RWPE2 (cell line): ENCODE results near the gene MEOX1.

Source experiments
- ATAC-seq: fragments of 200-7000 bp; cut with Tn5 transposase; 3 replicates; pipeline ENCODE4 v1.9.1; 2021; ENCODE audit warnings: low read depth
- DNase-seq: peaks from one replicate; pipeline ENCODE4 v3.0.0-alpha.2; 2020; ENCODE audit warnings: low spot score
- H3K27ac ChIP-seq: fragments of 450-650 bp; 2 replicates; pipeline ENCODE4 v1.5.1; 2017; ENCODE audit warnings: mild to moderate bottlenecking; ENCODE audit not compliant: poor library complexity, severe bottlenecking
- H3K27me3 ChIP-seq: fragments of 250-450 bp; sonication (Bioruptor Pico); 2 replicates; pipeline ENCODE4 v1.5.1; 2021; ENCODE audit warnings: mild to moderate bottlenecking, moderate library complexity; ENCODE audit not compliant: insufficient read depth, poor library complexity, severe bottlenecking
- H3K36me3 ChIP-seq: fragments of 250-450 bp; sonication (Bioruptor Pico); 2 replicates; pipeline ENCODE4 v1.5.1; 2020; ENCODE audit warnings: low read depth, mild to moderate bottlenecking, moderate library complexity
- H3K4me1 ChIP-seq: fragments of 250-450 bp; sonication (Bioruptor Pico); 2 replicates; pipeline ENCODE4 v1.5.1; 2021; ENCODE audit warnings: mild to moderate bottlenecking, moderate library complexity; ENCODE audit not compliant: insufficient read depth, poor library complexity, severe bottlenecking
- H3K4me3 ChIP-seq: fragments of 250-450 bp; sonication (Bioruptor Pico); 2 replicates; pipeline ENCODE4 v1.5.1; 2021; ENCODE audit warnings: mild to moderate bottlenecking, moderate library complexity; ENCODE audit not compliant: severe bottlenecking
- H3K9me3 ChIP-seq: fragments of 250-450 bp; sonication (Bioruptor Pico); 2 replicates; pipeline ENCODE4 v1.5.1; 2021; ENCODE audit warnings: mild to moderate bottlenecking, moderate library complexity; ENCODE audit not compliant: severe bottlenecking
- TF ChIP-seq, protein P1 (sequence below): fragments of 450-650 bp; IDR thresholded peaks from one replicate; pipeline ENCODE4 v1.5.1; 2017; ENCODE audit warnings: mild to moderate bottlenecking, moderate library complexity; ENCODE audit not compliant: poor library complexity, severe bottlenecking

The MEOX1 gene

DNA sequence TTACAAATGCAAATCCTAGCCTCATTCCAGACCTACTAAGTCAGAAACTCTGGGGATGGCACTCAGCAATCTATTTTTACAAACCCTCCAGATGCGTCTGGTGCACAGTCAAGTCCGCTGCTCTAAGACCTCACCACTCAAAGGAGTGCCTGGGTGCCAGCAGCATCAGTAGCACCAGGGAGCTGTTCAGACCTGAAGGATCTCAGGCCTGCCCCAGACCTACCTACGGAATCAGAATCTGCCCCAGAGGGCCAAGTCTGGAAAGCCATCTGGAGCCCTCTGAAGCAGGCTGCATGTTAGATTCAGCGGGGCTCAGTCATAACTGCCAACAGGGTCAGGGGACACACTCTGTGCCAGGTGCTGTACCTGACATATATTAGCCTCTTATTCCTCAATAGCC, 17.6 kb downstream of the MEOX1 start:
- Histone ChIP-seq H3K4me1 (no peaks in the 10 kb centered on the region), H3K9me3 (no peaks in the 10 kb centered on the region), H3K27ac (no peak overlapping the region), H3K4me3 (no peak overlapping the region), H3K27me3 (no peaks in the 10 kb centered on the region), H3K36me3 (no peaks in the 10 kb centered on the region)
- DNase-seq, result no peak
- TF ChIP-seq, protein P1, sequence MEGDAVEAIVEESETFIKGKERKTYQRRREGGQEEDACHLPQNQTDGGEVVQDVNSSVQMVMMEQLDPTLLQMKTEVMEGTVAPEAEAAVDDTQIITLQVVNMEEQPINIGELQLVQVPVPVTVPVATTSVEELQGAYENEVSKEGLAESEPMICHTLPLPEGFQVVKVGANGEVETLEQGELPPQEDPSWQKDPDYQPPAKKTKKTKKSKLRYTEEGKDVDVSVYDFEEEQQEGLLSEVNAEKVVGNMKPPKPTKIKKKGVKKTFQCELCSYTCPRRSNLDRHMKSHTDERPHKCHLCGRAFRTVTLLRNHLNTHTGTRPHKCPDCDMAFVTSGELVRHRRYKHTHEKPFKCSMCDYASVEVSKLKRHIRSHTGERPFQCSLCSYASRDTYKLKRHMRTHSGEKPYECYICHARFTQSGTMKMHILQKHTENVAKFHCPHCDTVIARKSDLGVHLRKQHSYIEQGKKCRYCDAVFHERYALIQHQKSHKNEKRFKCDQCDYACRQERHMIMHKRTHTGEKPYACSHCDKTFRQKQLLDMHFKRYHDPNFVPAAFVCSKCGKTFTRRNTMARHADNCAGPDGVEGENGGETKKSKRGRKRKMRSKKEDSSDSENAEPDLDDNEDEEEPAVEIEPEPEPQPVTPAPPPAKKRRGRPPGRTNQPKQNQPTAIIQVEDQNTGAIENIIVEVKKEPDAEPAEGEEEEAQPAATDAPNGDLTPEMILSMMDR, result no peak
- no peak; the same call in 2 of the 3 replicates for ATAC-seq

DNA sequence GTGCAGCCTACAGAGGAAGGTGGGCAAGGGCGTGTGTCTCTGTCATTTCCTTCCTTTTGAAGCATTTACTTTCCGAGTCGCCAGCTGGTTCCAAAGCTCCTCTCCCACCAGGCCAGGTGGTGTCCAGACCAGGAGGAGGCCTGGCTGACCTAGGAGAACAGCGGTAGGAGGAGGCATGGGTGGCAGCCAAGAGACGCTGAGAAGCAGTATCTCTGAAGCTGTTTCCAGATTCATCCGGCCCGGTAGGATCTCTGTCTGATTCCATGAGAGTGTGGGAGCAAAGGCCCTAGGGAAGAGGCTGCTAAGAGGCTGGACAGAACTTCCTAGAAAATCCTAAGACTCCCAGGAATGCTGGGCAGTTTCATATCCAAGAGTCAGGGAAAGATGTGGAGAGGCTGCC, 20.3 kb downstream of the MEOX1 start:
- DNase-seq (no peak), ATAC-seq (no peak)
- TF ChIP-seq, protein P1, result no peak
- Histone ChIP-seq H3K36me3 (no peaks in the 10 kb centered on the region), H3K9me3 (no peaks in the 10 kb centered on the region), H3K27me3 (no peaks in the 10 kb centered on the region), H3K4me1 (no peaks in the 10 kb centered on the region), H3K27ac (no peak overlapping the region), H3K4me3 (no peak overlapping the region)

DNA sequence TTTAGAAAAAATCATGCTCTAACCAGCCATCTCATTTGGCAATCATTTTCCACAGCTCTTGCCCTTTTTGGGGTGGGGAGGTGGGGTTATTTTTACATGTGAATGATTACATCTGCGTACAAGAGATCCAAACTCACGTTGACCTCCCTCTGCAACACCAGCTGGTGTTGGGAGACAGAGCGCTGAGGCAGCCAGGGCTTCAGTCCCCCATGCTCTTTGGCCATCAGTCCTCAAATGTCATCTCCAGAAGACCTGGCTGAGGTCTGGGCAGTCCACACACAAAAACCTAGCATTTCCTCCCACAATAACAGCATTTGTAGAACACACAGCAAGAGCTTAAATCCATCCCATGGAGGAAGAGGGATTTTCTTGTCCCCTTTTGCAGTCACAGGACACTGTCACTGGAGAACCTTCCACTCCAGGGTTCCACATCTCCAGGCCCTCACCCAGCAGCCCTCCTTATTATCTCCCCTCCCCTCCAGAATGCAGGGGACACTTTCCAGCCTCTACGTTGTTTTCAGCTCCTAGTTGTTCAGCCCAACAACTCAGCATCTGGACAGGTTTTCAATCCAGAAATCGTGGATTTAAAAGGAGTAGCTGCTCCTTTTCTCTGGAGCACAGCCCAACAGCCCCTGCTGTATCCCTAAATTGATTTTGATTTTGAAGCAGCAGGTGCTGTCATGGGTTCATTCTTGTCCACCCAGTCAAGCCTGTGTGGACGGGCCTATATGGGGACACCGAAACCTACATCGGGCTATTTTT, 21.1 kb downstream of the MEOX1 start:
- H3K36me3 ChIP-seq, result no peaks in the 10 kb centered on the region
- no peak for DNase-seq
- ATAC-seq, result no peak
- no peaks in the 10 kb centered on the region for H3K4me1 ChIP-seq
- H3K27ac ChIP-seq, result no peak overlapping the region
- TF ChIP-seq, protein P1, result no peak
- no peaks in the 10 kb centered on the region for H3K9me3 ChIP-seq
- no peak overlapping the region for H3K4me3 ChIP-seq
- no peaks in the 10 kb centered on the region for H3K27me3 ChIP-seq

DNA sequence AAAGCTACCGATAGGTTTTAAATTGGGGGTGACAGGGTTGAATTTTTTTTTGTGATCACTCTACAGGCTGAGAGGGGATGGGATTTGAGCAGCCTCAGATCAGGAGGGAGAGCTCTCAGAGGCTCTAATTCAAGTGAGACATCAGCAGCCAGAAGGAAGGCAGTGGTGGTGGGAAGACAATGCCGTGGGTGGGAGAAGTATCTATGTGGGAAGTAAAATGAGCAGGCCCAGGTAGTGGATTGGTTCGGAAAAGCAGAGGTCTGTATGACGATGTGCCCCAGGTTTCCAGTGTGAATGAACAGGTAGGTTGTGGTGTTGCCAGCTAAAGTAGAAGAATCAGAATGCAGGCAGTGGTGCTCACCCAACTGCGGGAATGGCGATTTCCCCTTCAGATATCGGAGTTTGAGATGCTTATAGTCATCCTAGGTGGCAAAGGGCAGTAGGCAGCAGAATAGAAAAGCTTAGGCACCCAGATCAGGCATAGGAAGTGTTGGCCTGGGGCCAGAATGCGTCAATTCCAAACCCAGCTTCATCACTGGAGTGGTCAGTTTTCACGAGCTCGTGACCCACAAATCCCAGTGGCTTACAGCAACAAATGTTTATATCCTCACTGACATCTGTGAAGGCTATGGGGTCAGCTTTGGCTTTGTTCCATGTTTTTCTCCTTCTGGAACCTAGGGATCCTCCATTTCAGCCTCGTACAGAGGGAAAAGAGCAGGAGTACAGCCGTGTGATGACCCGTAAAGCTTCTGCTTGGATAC, 24.0 kb downstream of the MEOX1 start:
- Histone ChIP-seq H3K27ac (no peak overlapping the region), H3K4me3 (no peak overlapping the region), H3K9me3 (no peaks in the 10 kb centered on the region), H3K36me3 (no peaks in the 10 kb centered on the region), H3K27me3 (no peaks in the 10 kb centered on the region), H3K4me1 (no peaks in the 10 kb centered on the region)
- TF ChIP-seq, protein P1, result no peak
- ATAC-seq, result no peak
- DNase-seq, result no peak

DNA sequence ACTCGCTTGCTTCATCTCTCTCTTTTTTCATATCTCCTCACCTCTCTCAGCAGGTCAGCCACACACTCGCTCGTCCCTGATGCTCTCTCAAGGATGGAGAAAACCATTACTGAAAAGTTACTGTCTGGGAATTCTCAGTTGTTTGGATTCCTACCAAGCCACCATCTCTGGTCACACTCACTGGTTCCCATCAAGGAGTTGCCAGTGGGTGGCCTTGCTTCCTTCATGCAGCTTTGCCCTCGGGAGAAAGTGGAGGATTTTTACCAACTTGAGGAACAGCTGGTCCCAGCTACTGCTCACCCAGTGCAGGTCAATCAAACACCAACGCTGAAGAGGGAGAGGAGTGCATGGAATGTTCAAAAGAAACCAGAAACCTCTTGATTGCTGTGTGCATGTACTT, 25.3 kb downstream of the MEOX1 start:
- DNase-seq, result no peak
- Histone ChIP-seq H3K27me3 (no peaks in the 10 kb centered on the region), H3K4me3 (no peak overlapping the region), H3K9me3 (no peaks in the 10 kb centered on the region), H3K36me3 (no peaks in the 10 kb centered on the region), H3K27ac (no peak overlapping the region), H3K4me1 (no peaks in the 10 kb centered on the region)
- ATAC-seq, result no peak
- TF ChIP-seq, protein P1, result no peak
